ENCODE results near the gene PAX8. TPM values are rescaled to one million over a fixed set of nuclear protein-coding genes. Genes with fewer than 3 reads are reported as not detected.

The PAX8 gene
- total RNA-seq, 1 experiment from 2014 or later, result 0.15 TPM

- intact Hi-C loops (cut with micrococcal nuclease; ENCODE audit: unreplicated experiment) (loop anchor here (5.0 kb wide), 3 partner anchors 47 to 118 kb away; no protein-coding TSS in a partner anchor), in situ Hi-C loops (cut with HindIII; ENCODE audit: low pct_unique_long_range_greater_than_20kb, low sequenced_read_pairs) (no loop called here)
- ChIA-PET POLR2A (no interaction called here), CTCF (interaction anchor here (1.3 kb wide), 1 partner anchor 120 kb away, joined by 3 read pairs; no protein-coding TSS in a partner anchor)
- BruUV-seq (replicated peaks), result no TSS peak
- no peak for TF ChIP-seq POLR2AphosphoS5 (IDR thresholded peaks at IDR 0.05; ENCODE audit: low read depth, low read length)
- no peak for ATAC-seq
- H3K4me3 ChIP-seq (ENCODE audit: low read depth in 2 of 2, low read length in 2 of 2), result no peak overlapping the region
- H3K27me3 ChIP-seq (ENCODE audit: control insufficient read depth, insufficient read depth, low read length), result no peaks in the 10 kb centered on the region
- H3K9me3 ChIP-seq (ENCODE audit: control insufficient read depth, insufficient read depth, low read depth, low read length), result no peaks in the 10 kb centered on the region
- H3K27ac ChIP-seq (ENCODE audit: low read length), result no peak overlapping the region
- H3K4me1 ChIP-seq (ENCODE audit: control insufficient read depth, insufficient read depth, low read length), result no peaks in the 10 kb centered on the region; the same call in 1 of the 2 replicates
- DNase-seq (ENCODE audit: low read depth, low spot score), result no peak
- no peaks in the 10 kb centered on the region for H3K36me3 ChIP-seq (ENCODE audit: control insufficient read depth, insufficient read depth, low read length)
Measured at GRCh38 chr2:113200236-113200635, 78.5 kb downstream of the PAX8 start.

- CTCF ChIA-PET, result interaction anchor here (0.6 to 3.0 kb wide), 11 partner anchors 13 to 140 kb away, joined by 3 to 34 read pairs (median 4); partner anchors contain the start of gene IL36RN
- Histone ChIP-seq H3K27me3 (ENCODE audit: control insufficient read depth, insufficient read depth, low read length) (no peaks in the 10 kb centered on the region), H3K9me3 (ENCODE audit: control insufficient read depth, insufficient read depth, low read depth, low read length) (no peaks in the 10 kb centered on the region), H3K4me3 (ENCODE audit: low read depth in 2 of 2, low read length in 2 of 2) (peak overlapping the region; percentile 74 to 75), H3K4me1 (ENCODE audit: control insufficient read depth, insufficient read depth, low read length) (no peaks in the 10 kb centered on the region; the same call in 1 of the 2 replicates), H3K36me3 (ENCODE audit: control insufficient read depth, insufficient read depth, low read length) (no peaks in the 10 kb centered on the region), H3K27ac (ENCODE audit: low read length) (peak overlapping the region; percentile 73)
- in situ Hi-C loops (cut with HindIII; ENCODE audit: low pct_unique_long_range_greater_than_20kb, low sequenced_read_pairs), result no loop called here
- POLR2A ChIA-PET, result interaction anchor here (0.6 kb wide), 2 partner anchors 50 to 62 kb away, joined by 3 to 4 read pairs; no protein-coding TSS in a partner anchor
- intact Hi-C loops (cut with micrococcal nuclease; ENCODE audit: unreplicated experiment), result no loop called here
- DNase-seq (ENCODE audit: low read depth, low spot score) (no peak), ATAC-seq (peak; percentile 92)
- no TSS peak for BruUV-seq (replicated peaks)
- no peak for TF ChIP-seq REST (IDR thresholded peaks at IDR 0.05; ENCODE audit: insufficient read depth in 1 of 2, low read depth in 2 of 2, low read length in 1 of 2)
- TF ChIP-seq CTCF (IDR thresholded peaks at IDR 0.05), result peak; percentile 99
- no peak for TF ChIP-seq TCF7L2 (IDR thresholded peaks at IDR 0.05; ENCODE audit: low read depth, low read length)
- TF ChIP-seq POLR2AphosphoS5 (IDR thresholded peaks at IDR 0.05; ENCODE audit: low read depth, low read length), result peak; percentile 45; the same call in 1 of the 2 replicates
Measured at GRCh38 chr2:113198790-113199612, 79.7 kb downstream of the PAX8 start.

Measured in Panc1 (cell line).